Osteocyte (in vitro differentiated cells): ENCODE measurements around the gene NELFB. TPM values are rescaled to one million over a fixed set of nuclear protein-coding genes. Genes with fewer than 3 reads are reported as not detected.
A peak's percentile ranks its signal among the peaks of the same experiment; 100 is the strongest.
"Not testable (repeated sequence)": the region's sequence is repeated elsewhere in the genome, so short reads cannot be mapped to it uniquely, and the experiment has no call there.

ENCODE experiments used
- DNase-seq: peaks from one replicate; pipeline ENCODE4 v3.0.0; 2021; ENCODE audit warnings: mixed read lengths; ENCODE audit not compliant: unreplicated experiment; ENCODE audit errors: extremely low spot score
- H3K27ac Mint-ChIP-seq: one replicate; pipeline ENCODE4 v1.8.0; 2021; ENCODE audit warnings: mild to moderate bottlenecking, mixed read lengths; ENCODE audit not compliant: unreplicated experiment
- H3K27me3 Mint-ChIP-seq: one replicate; pipeline ENCODE4 v1.8.0; 2021; ENCODE audit warnings: mixed read lengths; ENCODE audit not compliant: unreplicated experiment
- H3K36me3 Mint-ChIP-seq: one replicate; pipeline ENCODE4 v1.8.0; 2021; ENCODE audit warnings: mixed read lengths; ENCODE audit not compliant: unreplicated experiment
- H3K4me1 Mint-ChIP-seq: one replicate; pipeline ENCODE4 v1.8.0; 2021; ENCODE audit warnings: mixed read lengths; ENCODE audit not compliant: unreplicated experiment
- H3K4me3 Mint-ChIP-seq: one replicate; pipeline ENCODE4 v1.8.0; 2021; ENCODE audit warnings: mild to moderate bottlenecking, moderate library complexity, mixed read lengths; ENCODE audit not compliant: unreplicated experiment
- H3K9me3 Mint-ChIP-seq: one replicate; pipeline ENCODE4 v1.8.0; 2021; ENCODE audit warnings: mixed read lengths; ENCODE audit not compliant: unreplicated experiment
- total RNA-seq: library from RNA; stranded (reverse); gene quantifications from 2 replicates; pipeline ENCODE4 v1.2.1, GENCODE V29; 2021
- TF ChIP-seq, protein P1 (sequence below): fragments of 200-600 bp; sonication (generic); IDR thresholded peaks from 2 replicates; pipeline ENCODE4 v1.5.0; 2021; ENCODE audit warnings: antibody characterized with exemption, mild to moderate bottlenecking, moderate library complexity

NELFB gene
- total RNA-seq, 1 donor from 2014 or later = 54.1 TPM

DNA sequence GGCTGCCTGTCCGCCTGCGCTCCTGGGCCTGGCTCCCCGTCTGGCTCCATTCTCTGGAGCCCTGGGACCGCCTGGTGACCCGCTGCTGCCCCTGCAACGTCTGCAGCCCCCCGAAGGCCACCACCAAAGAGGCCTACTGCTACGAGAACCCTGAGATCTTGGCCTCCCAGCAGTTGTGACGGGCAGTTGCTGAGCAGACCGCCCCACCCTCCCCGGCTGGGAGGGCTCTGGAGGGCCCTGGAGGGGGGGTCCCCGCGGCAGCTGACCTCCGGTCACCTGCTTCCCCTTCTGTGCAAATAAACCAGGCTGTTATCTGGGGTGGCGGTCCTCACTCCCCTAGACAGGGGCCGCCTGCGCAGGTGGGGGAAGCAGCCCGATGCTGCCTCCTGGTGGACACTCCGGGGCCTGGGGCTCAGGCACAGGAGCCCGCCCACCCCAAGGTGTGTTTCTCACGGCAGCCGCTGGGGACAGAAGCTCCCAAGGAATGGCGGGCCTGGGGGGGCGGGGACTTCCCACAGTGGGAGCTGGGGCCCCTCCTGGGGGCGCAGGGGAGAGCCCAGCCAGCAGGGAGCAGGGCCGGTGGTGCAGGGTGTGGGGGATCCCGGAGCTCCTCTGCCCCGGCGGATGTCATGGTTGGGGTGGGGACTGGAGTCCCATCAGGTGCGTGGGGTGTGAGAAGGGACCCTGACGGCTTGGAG, 18.7 kb upstream of the NELFB start:
- DNase-seq = peak; percentile 94
- TF ChIP-seq, protein P1, sequence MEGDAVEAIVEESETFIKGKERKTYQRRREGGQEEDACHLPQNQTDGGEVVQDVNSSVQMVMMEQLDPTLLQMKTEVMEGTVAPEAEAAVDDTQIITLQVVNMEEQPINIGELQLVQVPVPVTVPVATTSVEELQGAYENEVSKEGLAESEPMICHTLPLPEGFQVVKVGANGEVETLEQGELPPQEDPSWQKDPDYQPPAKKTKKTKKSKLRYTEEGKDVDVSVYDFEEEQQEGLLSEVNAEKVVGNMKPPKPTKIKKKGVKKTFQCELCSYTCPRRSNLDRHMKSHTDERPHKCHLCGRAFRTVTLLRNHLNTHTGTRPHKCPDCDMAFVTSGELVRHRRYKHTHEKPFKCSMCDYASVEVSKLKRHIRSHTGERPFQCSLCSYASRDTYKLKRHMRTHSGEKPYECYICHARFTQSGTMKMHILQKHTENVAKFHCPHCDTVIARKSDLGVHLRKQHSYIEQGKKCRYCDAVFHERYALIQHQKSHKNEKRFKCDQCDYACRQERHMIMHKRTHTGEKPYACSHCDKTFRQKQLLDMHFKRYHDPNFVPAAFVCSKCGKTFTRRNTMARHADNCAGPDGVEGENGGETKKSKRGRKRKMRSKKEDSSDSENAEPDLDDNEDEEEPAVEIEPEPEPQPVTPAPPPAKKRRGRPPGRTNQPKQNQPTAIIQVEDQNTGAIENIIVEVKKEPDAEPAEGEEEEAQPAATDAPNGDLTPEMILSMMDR = peak; percentile 96
- Mint-ChIP-seq H3K4me1 (peaks cover 14% of the 10 kb centered on the region), H3K9me3 (no peaks in the 10 kb centered on the region), H3K36me3 (no peaks in the 10 kb centered on the region), H3K4me3 (no peak overlapping the region), H3K27ac (no peak overlapping the region), H3K27me3 (no peaks in the 10 kb centered on the region)

GRCh38 chr9:137236936-137237421, 18.1 kb upstream of the NELFB start:
- no peak overlapping the region for H3K27ac Mint-ChIP-seq
- DNase-seq = no peak
- TF ChIP-seq, protein P1 = no peak
- no peak overlapping the region for H3K4me3 Mint-ChIP-seq
- H3K36me3 Mint-ChIP-seq = no peaks in the 10 kb centered on the region
- no peaks in the 10 kb centered on the region for H3K27me3 Mint-ChIP-seq
- H3K4me1 Mint-ChIP-seq = peaks cover 14% of the 10 kb centered on the region
- no peaks in the 10 kb centered on the region for H3K9me3 Mint-ChIP-seq

DNA sequence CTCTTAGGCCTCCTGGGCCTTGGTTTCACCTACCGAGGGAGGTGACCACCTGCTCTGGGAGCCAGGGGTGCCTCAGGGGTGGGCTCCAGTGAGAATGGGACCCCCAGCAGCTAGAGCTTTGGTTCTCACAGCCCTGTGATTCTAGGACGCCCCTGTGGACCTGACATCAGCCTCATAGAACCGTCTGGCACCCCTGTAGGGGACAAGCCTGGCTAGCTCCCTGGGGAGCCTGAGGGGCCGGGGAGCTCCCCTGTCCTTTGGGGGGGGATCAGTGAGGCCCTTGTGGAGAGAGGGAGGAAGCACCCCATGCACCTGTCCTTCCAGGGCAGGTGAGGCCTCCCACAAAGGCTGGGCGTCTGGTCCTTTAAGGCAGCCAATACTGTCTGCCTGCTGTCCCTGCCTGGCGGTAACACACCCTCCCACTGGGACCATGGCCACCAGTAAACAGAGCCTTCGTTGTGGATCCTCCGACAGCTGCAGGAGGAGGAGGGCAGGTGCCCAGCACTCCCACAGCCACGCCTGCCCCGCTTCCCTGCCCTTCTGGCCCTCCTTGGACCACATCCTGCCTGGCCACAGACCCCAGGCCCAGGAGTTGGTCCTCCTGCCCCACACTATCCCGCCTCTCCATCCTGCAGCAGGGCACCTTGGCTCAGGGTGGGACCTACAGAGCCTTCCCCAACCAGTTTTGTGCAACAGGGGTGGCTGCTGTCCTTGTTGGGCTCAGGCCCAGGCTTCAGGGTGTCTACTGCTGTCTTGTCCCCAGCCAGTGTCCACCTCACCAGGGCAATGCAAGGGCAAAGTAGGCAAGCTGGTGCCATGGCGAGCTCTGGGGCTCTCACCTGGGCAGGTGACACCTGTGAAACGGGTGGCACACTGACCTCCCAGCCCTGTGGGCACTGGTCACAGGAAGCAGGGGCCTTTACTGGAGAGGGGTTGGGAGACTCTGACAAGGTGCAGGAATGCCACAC, 17.1 kb upstream of the NELFB start:
- Mint-ChIP-seq H3K4me1 (peaks cover 24% of the 10 kb centered on the region), H3K27ac (no peak overlapping the region), H3K36me3 (peaks cover 9% of the 10 kb centered on the region), H3K27me3 (no peaks in the 10 kb centered on the region), H3K4me3 (no peak overlapping the region), H3K9me3 (no peaks in the 10 kb centered on the region)
- TF ChIP-seq, protein P1 = no peak
- no peak for DNase-seq

GRCh38 chr9:137239541-137240200, 15.5 kb upstream of the NELFB start:
- not testable (repeated sequence) for H3K36me3 Mint-ChIP-seq, DNase-seq, H3K9me3 Mint-ChIP-seq, H3K27me3 Mint-ChIP-seq
- H3K4me3 Mint-ChIP-seq = peak overlapping the region; percentile 76
- H3K4me1 Mint-ChIP-seq = peaks cover 31% of the 10 kb centered on the region
- peak overlapping the region; percentile 82 for H3K27ac Mint-ChIP-seq

GRCh38 chr9:137240318-137240840, 14.7 kb upstream of the NELFB start:
- H3K4me3 Mint-ChIP-seq = peak overlapping the region; percentile 76
- H3K4me1 Mint-ChIP-seq = peaks cover 31% of the 10 kb centered on the region
- H3K27me3 Mint-ChIP-seq = no peaks in the 10 kb centered on the region
- peak overlapping the region; percentile 82 for H3K27ac Mint-ChIP-seq
- peaks cover 9% of the 10 kb centered on the region for H3K36me3 Mint-ChIP-seq
- H3K9me3 Mint-ChIP-seq = no peaks in the 10 kb centered on the region
- DNase-seq = peak; percentile 91
- TF ChIP-seq, protein P1 = no peak
